MCF 10A (cell line): ENCODE data around the gene CCDC47. TPM values are rescaled to one million over a fixed set of nuclear protein-coding genes. Genes with fewer than 3 reads are reported as not detected.

Source experiments
- BruUV-seq: library from RNA; stranded (reverse); fragments of 400-500 nt; replicated peaks from 2 replicates; lab custom pipeline; 2021; lab: Mats Ljungman, UMichigan
- CTCF ChIA-PET: fragments of 300-600 bp; sonication (Branson Sonifier 250); formaldehyde crosslinking; extraction: SDS; loops from one replicate; lab custom pipeline; 2021; ENCODE audit warnings: antibody characterized with exemption, inconsistent platforms; lab: Yijun Ruan, JAX
- POLR2A ChIA-PET: fragments of 300-600, 350-650 bp; sonication (Branson Sonifier 250); formaldehyde crosslinking; extraction: SDS; loops from one replicate; lab custom pipeline; 2020; ENCODE audit warnings: antibody characterized with exemption, inconsistent platforms; lab: Yijun Ruan, JAX
- DNase-seq: peaks from one replicate; pipeline ENCODE4 v3.0.0-alpha.2; 2018; ENCODE audit not compliant: unreplicated experiment
- H3K27ac Mint-ChIP-seq: one replicate; pipeline ENCODE4 v1.8.0; 2022; ENCODE audit warnings: mild to moderate bottlenecking, low read depth, mixed read lengths; ENCODE audit not compliant: unreplicated experiment
- H3K27me3 Mint-ChIP-seq: one replicate; pipeline ENCODE4 v1.8.0; 2022; ENCODE audit warnings: mixed read lengths; ENCODE audit not compliant: insufficient read depth, unreplicated experiment
- H3K36me3 Mint-ChIP-seq: one replicate; pipeline ENCODE4 v1.8.0; 2022; ENCODE audit warnings: mild to moderate bottlenecking, moderate library complexity, mixed read lengths; ENCODE audit not compliant: insufficient read depth, unreplicated experiment
- H3K4me1 Mint-ChIP-seq: one replicate; pipeline ENCODE4 v1.8.0; 2022; ENCODE audit warnings: mixed read lengths; ENCODE audit not compliant: insufficient read depth, unreplicated experiment
- H3K4me3 Mint-ChIP-seq: one replicate; pipeline ENCODE4 v1.8.0; 2022; ENCODE audit warnings: mild to moderate bottlenecking, moderate library complexity, mixed read lengths; ENCODE audit not compliant: unreplicated experiment
- H3K9me3 Mint-ChIP-seq: one replicate; pipeline ENCODE4 v1.8.0; 2022; ENCODE audit warnings: mixed read lengths; ENCODE audit not compliant: unreplicated experiment
- CTCF ChIP-seq: fragments of 200-600 bp; IDR thresholded peaks from one replicate; pipeline ENCODE4 v1.8.0; 2022; ENCODE audit warnings: antibody characterized with exemption, mild to moderate bottlenecking; ENCODE audit not compliant: unreplicated experiment
- intact Hi-C: fragments of 100-400 bp; cut with micrococcal nuclease; formaldehyde crosslinking; loops from 2 replicates; pipeline ENCODE4 v1.14.1; 2022
- total RNA-seq: library from RNA; stranded (reverse); gene quantifications from 2 replicates; pipeline ENCODE4 v1.2.3, GENCODE V29; 2022

The CCDC47 gene
- total RNA-seq, 1 experiment from 2014 or later, result 114 TPM

GRCh38 chr17:63706336-63707082, 66.9 kb downstream of the CCDC47 start:
- peaks cover 55% of the 10 kb centered on the region for H3K36me3 Mint-ChIP-seq
- H3K9me3 Mint-ChIP-seq, result no peaks in the 10 kb centered on the region
- TF ChIP-seq CTCF, result no peak
- no peak for DNase-seq
- CTCF ChIA-PET, result interaction anchor here (0.9 kb wide), 2 partner anchors 8 to 30 kb away, joined by 3 read pairs; no protein-coding TSS in a partner anchor
- H3K4me3 Mint-ChIP-seq, result no peak overlapping the region
- no peak overlapping the region for H3K27ac Mint-ChIP-seq
- intact Hi-C loops, result no loop called here
- POLR2A ChIA-PET, result no interaction called here
- H3K27me3 Mint-ChIP-seq, result no peaks in the 10 kb centered on the region
- BruUV-seq, result no TSS peak
- H3K4me1 Mint-ChIP-seq, result no peaks in the 10 kb centered on the region

- POLR2A ChIA-PET, result no interaction called here
- Mint-ChIP-seq H3K4me3 (no peak overlapping the region), H3K4me1 (no peaks in the 10 kb centered on the region), H3K27ac (no peak overlapping the region), H3K36me3 (peaks cover 60% of the 10 kb centered on the region), H3K9me3 (no peaks in the 10 kb centered on the region), H3K27me3 (no peaks in the 10 kb centered on the region)
- DNase-seq, result no peak
- intact Hi-C loops, result no loop called here
- TF ChIP-seq CTCF, result no peak
- no TSS peak for BruUV-seq
- CTCF ChIA-PET, result interaction anchor here (0.9 kb wide), 1 partner anchor 29 kb away, joined by 3 read pairs; no protein-coding TSS in a partner anchor
These were observed 67.7 kb downstream of the CCDC47 start for GRCh38 chr17:63705657-63706056.

- no TSS peak for BruUV-seq
These were observed 68.6 kb downstream of the CCDC47 start for GRCh38 chr17:63704836-63705235.

GRCh38 chr17:63704259-63704576, 69.2 kb downstream of the CCDC47 start:
- no peak for TF ChIP-seq CTCF
- intact Hi-C loops, result no loop called here
- Mint-ChIP-seq H3K4me3 (no peak overlapping the region), H3K9me3 (no peaks in the 10 kb centered on the region), H3K4me1 (no peaks in the 10 kb centered on the region), H3K36me3 (peaks cover 48% of the 10 kb centered on the region), H3K27me3 (no peaks in the 10 kb centered on the region), H3K27ac (no peak overlapping the region)
- CTCF ChIA-PET, result no interaction called here
- BruUV-seq, result no TSS peak
- DNase-seq, result no peak
- POLR2A ChIA-PET, result no interaction called here

More at GRCh38 chr17:63704836-63705235, 68.6 kb downstream of the CCDC47 start:
- intact Hi-C loops, result no loop called here
- CTCF ChIA-PET, result no interaction called here
- POLR2A ChIA-PET, result no interaction called here
- DNase-seq, result no peak
- Mint-ChIP-seq H3K4me3 (no peak overlapping the region), H3K27me3 (no peaks in the 10 kb centered on the region), H3K4me1 (no peaks in the 10 kb centered on the region), H3K36me3 (peaks cover 54% of the 10 kb centered on the region), H3K9me3 (no peaks in the 10 kb centered on the region), H3K27ac (no peak overlapping the region)
- TF ChIP-seq CTCF, result no peak
